Smooth muscle cell (in vitro differentiated cells): ENCODE results near the gene UNC13C. TPM values are rescaled to one million over a fixed set of nuclear protein-coding genes. Genes with fewer than 3 reads are reported as not detected.

Experiments used
- DNase-seq: peaks from one replicate; lab custom pipeline; 2025; ENCODE audit not compliant: unreplicated experiment; lab: John Stamatoyannopoulos, UW
- H2AFZ ChIP-seq: fragments of 200-600 bp; sonication (generic); 2 replicates; pipeline ENCODE4 v1.6.0; 2016; ENCODE audit warnings: antibody characterized with exemption, low read depth, mild to moderate bottlenecking
- H3F3A ChIP-seq: fragments of 200-600 bp; sonication (generic); 2 replicates; pipeline ENCODE4 v1.6.0; 2017; ENCODE audit warnings: antibody characterized with exemption, low read depth
- H3K27ac ChIP-seq: fragments of 200-600 bp; sonication (generic); 2 replicates; pipeline ENCODE4 v1.5.1; 2016; ENCODE audit warnings: low read depth, mild to moderate bottlenecking
- H3K27me3 ChIP-seq: fragments of 200-600 bp; sonication (generic); 2 replicates; pipeline ENCODE4 v1.6.1; 2016; ENCODE audit warnings: low read depth, mild to moderate bottlenecking
- H3K36me3 ChIP-seq: fragments of 200-600 bp; sonication (generic); 2 replicates; pipeline ENCODE4 v1.5.1; 2016; ENCODE audit warnings: low read depth
- H3K4me1 ChIP-seq: fragments of 200-600 bp; sonication (generic); 2 replicates; pipeline ENCODE4 v1.5.1; 2016; ENCODE audit warnings: low read depth
- H3K4me2 ChIP-seq: fragments of 200-600 bp; sonication (generic); 2 replicates; pipeline ENCODE4 v1.6.0; 2016; ENCODE audit warnings: mild to moderate bottlenecking
- H3K4me3 ChIP-seq: fragments of 200-600 bp; sonication (generic); 2 replicates; pipeline ENCODE4 v1.5.1; 2016; ENCODE audit warnings: mild to moderate bottlenecking
- H3K79me2 ChIP-seq: fragments of 200-600 bp; sonication (generic); 2 replicates; pipeline ENCODE4 v1.6.0; 2016; ENCODE audit warnings: low read depth, mild to moderate bottlenecking
- H3K9ac ChIP-seq: fragments of 200-600 bp; sonication (generic); 2 replicates; pipeline ENCODE4 v1.6.0; 2016; ENCODE audit warnings: low read depth
- H3K9me3 ChIP-seq: fragments of 200-600 bp; sonication (generic); replicated peaks from 2 replicates; pipeline ENCODE4 v1.5.1; 2016; ENCODE audit warnings: low read depth
- H4K20me1 ChIP-seq: fragments of 200-600 bp; sonication (generic); 2 replicates; pipeline ENCODE4 v1.6.0; 2016; ENCODE audit warnings: low read depth
- CTCF ChIP-seq: fragments of 200-600 bp; sonication (generic); IDR thresholded peaks from 2 replicates; pipeline ENCODE4 v1.5.1; 2017; ENCODE audit warnings: borderline replicate concordance, mild to moderate bottlenecking, antibody characterized with exemption; ENCODE audit not compliant: insufficient read depth, poor library complexity, severe bottlenecking
- WGBS: methylation state at CpG from one replicate; pipeline ENCODE4 v1.1.7; 2016; ENCODE audit warnings: low lambda C conversion rate; 5-methylcytosine and 5-hydroxymethylcytosine counted together
- polyA plus RNA-seq: library from polyadenylated mRNA; unstranded; fragments of >200 nt; fragmentation: Nextera tagmentation; extraction: Ambion mirVana; gene quantifications from 2 replicates; pipeline ENCODE4 v1.2.1, GENCODE V29; 2016
- total RNA-seq: library from RNA; depleted of rRNA; stranded (reverse); fragments of >200 nt; gene quantifications from 2 replicates; pipeline ENCODE4 v1.2.3, GENCODE V29; 2014

The UNC13C gene
- total and polyA plus RNA-seq, 2 experiments from 2014 or later, result 0.85 to 4.0 TPM

GRCh38 chr15:54620916-54621315 lies 642.7 kb downstream of the UNC13C start:
- Histone ChIP-seq H3K27me3 (no peaks in the 10 kb centered on the region), H3K4me1 (no peaks in the 10 kb centered on the region), H4K20me1 (no peaks in the 10 kb centered on the region), H3K79me2 (no peaks in the 10 kb centered on the region), H3F3A (no peaks in the 10 kb centered on the region), H3K4me3 (no peak overlapping the region), H3K9me3 (no peaks in the 10 kb centered on the region), H2AFZ (no peak overlapping the region), H3K9ac (no peak overlapping the region), H3K4me2 (no peak overlapping the region), H3K36me3 (no peaks in the 10 kb centered on the region), H3K27ac (no peak overlapping the region)
- no peak for TF ChIP-seq CTCF
- DNase-seq, result no peak
- 66% methylated on average over 3 of the region's 3 CpGs for WGBS

- Histone ChIP-seq H3K79me2 (no peaks in the 10 kb centered on the region), H3K36me3 (no peaks in the 10 kb centered on the region), H2AFZ (no peak overlapping the region), H3K9ac (no peak overlapping the region), H3K27ac (no peak overlapping the region), H3K4me3 (no peak overlapping the region), H3K27me3 (no peaks in the 10 kb centered on the region), H3K4me2 (no peak overlapping the region), H3K9me3 (no peaks in the 10 kb centered on the region), H3F3A (no peaks in the 10 kb centered on the region), H4K20me1 (no peaks in the 10 kb centered on the region), H3K4me1 (no peaks in the 10 kb centered on the region)
- DNase-seq, result no peak
- TF ChIP-seq CTCF, result no peak
- 91% methylated on average over 4 of the region's 4 CpGs for WGBS
Observed at GRCh38 chr15:54636147-54636546, 657.9 kb downstream of the UNC13C start.

GRCh38 chr15:54638666-54639065 lies 660.4 kb downstream of the UNC13C start:
- no peak overlapping the region for H2AFZ ChIP-seq
- H3K27ac ChIP-seq, result no peak overlapping the region
- no peaks in the 10 kb centered on the region for H3K9me3 ChIP-seq
- no peak for DNase-seq
- TF ChIP-seq CTCF, result no peak
- no peak overlapping the region for H3K9ac ChIP-seq
- no peaks in the 10 kb centered on the region for H4K20me1 ChIP-seq
- H3K4me2 ChIP-seq, result no peak overlapping the region
- no peaks in the 10 kb centered on the region for H3K27me3 ChIP-seq
- H3K36me3 ChIP-seq, result no peaks in the 10 kb centered on the region
- no peak overlapping the region for H3K4me3 ChIP-seq
- H3K4me1 ChIP-seq, result no peaks in the 10 kb centered on the region
- H3K79me2 ChIP-seq, result no peaks in the 10 kb centered on the region
- no peaks in the 10 kb centered on the region for H3F3A ChIP-seq

GRCh38 chr15:54640873-54641272 lies 662.6 kb downstream of the UNC13C start:
- H3K9me3 ChIP-seq, result no peaks in the 10 kb centered on the region
- H3K79me2 ChIP-seq, result no peaks in the 10 kb centered on the region
- TF ChIP-seq CTCF, result no peak
- H4K20me1 ChIP-seq, result no peaks in the 10 kb centered on the region
- whole genome bisulfite sequencing, result 67% methylated on average over 2 of the region's 2 CpGs
- H3K9ac ChIP-seq, result no peak overlapping the region
- no peak overlapping the region for H3K27ac ChIP-seq
- no peaks in the 10 kb centered on the region for H3K27me3 ChIP-seq
- no peaks in the 10 kb centered on the region for H3K36me3 ChIP-seq
- no peak for DNase-seq
- no peaks in the 10 kb centered on the region for H3K4me1 ChIP-seq
- H3F3A ChIP-seq, result no peaks in the 10 kb centered on the region
- H3K4me2 ChIP-seq, result no peak overlapping the region
- H2AFZ ChIP-seq, result no peak overlapping the region
- H3K4me3 ChIP-seq, result no peak overlapping the region
